NCI-H460 (cell line): Measurements from ENCODE around the gene NRSN2. TPM values are rescaled to one million over a fixed set of nuclear protein-coding genes. Genes with fewer than 3 reads are reported as not detected.

Experiments
- DNase-seq: peaks from one replicate; pipeline ENCODE4 v3.0.0-alpha.2; 2016; ENCODE audit warnings: low read depth; ENCODE audit errors: extremely low read depth
- polyA plus RNA-seq: library from polyadenylated mRNA; depleted of rRNA; stranded (reverse); fragments of >200 nt; gene quantifications from 2 replicates; pipeline ENCODE4 v1.2.3, GENCODE V29; 2014; cell fraction: nucleus; rRNA removed
- total RNA-seq: library from RNA; depleted of rRNA; stranded (reverse); fragments of >200 nt; shearing (Covaris generic); gene quantifications from 2 replicates; pipeline ENCODE4 v1.2.3, GENCODE V29; 2014; rRNA removed

The NRSN2 gene, protein sequence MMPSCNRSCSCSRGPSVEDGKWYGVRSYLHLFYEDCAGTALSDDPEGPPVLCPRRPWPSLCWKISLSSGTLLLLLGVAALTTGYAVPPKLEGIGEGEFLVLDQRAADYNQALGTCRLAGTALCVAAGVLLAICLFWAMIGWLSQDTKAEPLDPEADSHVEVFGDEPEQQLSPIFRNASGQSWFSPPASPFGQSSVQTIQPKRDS
- total RNA-seq, result 16.3 and 26.4 TPM in 2 replicates
- polyA plus RNA-seq, result 21.1 and 38.7 TPM in 2 replicates

DNA sequence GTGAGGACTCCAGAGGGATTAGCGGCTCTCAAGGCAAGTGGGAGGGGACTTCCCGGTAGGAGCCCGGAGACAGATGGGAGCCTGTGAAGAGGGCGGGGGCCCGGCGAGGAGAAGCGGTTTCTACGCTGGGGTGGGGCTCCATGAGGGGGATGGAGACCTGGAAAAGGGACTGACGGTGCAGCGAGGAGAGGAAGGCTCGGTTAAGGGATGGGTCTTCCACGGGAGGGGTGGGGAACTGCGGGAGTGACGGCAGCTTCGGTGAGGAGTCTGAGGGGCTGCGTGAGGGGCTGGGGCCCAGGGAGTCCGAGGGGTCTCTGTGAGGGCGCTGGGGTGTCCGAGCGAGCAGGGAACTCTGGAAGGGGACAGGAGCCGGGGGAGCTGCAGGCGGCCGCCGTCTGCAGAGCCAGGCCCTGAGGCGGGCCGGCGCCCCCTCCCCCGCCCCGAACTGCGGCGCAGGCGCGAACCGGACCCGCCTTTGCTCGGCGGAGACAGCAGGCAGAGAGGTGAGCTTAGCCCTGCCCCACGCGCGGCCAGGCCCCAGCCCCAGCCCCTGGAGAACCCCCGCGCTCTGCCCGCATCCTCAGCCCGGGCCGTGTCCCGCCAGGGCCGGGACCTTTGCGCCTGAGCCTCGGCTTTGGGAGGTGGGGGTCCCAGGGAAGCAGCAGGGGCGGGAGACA, at the start of gene NRSN2:
TSS of gene NRSN2 (plus strand) at position 472 of the 677 bp plus-strand sequence. CDS start 2,533 bp downstream, outside the sequence.
- DNase-seq, result no peak

DNA sequence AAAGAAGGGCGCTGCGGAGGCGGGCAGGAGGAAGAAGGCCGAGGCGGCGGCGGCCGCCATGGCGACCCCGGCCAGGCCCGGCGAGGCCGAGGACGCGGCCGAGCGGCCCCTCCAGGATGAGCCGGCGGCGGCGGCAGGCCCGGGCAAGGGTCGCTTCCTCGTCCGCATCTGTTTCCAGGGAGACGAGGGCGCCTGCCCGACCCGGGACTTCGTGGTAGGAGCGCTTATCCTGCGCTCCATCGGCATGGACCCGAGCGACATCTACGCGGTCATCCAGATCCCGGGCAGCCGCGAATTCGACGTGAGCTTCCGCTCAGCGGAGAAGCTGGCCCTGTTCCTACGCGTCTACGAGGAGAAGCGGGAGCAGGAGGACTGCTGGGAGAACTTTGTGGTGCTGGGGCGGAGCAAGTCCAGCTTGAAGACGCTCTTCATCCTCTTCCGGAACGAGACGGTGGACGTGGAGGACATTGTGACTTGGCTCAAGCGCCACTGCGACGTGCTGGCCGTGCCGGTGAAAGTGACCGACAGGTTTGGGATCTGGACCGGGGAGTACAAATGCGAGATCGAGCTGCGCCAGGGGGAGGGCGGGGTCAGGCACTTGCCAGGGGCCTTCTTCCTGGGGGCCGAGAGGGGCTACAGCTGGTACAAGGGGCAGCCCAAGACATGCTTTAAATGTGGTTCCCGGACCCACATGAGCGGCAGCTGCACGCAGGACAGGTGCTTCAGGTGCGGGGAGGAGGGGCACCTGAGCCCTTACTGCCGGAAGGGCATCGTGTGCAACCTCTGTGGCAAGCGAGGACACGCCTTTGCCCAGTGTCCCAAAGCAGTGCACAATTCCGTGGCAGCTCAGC, 48.8 kb upstream of the NRSN2 start:
- DNase-seq, result peak; percentile 34

DNA sequence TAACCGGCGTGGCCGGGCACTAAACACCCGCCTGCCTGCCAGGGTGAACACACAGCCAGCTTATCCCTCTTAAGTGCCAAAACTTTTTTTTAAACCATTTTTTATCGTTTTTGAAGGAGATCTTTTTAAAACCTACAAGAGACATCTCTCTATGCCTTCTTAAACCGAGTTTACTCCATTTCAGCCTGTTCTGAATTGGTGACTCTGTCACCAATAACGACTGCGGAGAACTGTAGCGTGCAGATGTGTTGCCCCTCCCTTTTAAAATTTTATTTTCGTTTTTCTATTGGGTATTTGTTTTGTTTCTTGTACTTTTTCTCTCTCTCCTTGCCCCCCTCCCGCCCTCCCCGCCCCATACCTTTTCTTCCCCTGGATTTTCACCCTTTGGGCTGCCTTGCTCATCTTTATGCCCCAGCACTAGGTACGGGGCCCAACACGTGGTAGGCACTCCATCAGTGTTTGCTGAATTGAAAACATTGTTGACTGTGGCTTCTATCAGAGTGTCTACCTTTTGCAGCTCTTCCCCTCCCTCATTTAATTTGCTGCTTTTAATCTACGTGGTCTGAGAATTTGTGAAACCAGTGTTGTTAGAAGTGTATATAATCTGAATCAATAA, 48.0 kb upstream of the NRSN2 start:
- no peak for DNase-seq

DNA sequence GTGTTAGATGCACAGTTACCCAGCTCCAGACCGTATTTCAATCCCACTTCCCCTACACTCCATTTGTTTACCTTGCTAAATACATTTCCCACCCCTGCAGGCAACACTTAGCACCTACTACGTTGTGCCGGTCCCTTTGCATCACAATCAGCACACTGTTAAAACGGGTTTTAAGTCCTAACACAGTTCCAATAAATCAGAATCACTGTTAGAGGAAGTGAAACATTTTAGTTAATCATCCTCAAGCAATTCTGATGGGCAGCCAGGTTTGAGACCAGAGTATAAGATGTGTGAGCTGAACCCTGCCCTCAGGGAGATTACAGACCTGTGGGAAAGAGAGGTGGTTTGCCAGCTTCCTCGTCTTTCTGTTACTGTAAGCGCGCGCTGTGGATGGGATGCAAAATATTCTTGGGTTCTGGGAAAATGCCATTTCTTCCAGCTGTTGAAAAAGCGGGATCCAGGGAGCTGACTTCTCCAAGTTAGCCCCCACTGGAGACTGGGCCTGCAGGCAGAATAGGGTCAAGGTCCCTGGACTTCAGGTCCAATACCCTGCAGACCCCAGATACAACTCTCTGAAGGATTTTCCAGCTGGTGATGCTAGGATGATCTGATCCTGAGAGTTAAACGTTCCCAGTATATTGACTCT, 46.4 kb upstream of the NRSN2 start:
- no peak for DNase-seq

DNA sequence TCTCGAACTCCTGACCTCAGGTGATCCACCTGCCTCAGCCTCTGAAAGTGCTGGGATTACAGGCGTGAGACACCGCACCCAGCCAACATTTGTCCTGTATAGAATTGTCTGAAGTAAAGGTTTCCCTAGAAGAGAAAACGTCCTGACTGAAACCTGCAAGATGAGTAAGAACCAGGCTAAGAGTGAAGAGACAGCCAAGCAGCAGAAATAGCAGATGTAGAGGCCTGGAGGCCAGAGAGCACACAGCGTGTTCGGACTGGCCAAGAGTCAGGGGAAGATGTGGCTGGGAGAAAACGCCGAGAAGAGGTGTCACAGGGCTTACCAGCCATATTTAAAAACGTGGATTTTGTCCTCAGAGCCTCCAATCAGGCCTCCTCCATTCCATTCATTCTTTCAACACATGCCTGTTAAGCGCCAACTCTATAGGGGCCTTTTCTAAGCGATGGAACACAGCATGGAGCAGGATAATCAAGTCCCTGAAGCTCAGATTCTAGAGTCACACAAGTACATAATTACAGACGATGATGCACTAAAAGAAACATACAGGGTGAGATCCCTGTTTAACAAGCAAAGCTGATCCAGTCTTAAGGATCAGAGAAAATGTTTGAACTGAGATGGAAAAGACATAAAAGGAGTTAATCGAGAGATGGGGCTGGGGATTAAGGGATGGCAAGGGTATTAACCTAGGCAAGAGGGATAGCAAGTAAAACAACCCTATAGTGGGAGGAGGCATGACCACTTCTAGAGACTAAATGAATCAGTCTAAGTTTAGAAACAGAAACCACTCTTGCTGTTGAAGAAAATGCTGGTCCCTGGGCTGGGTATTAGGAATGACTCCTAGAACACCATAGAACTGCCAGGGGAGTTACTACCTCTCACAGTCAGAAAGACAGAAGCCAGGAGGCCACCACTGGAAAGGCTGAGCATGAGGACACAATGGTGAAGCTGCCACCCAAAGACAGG, 44.7 kb upstream of the NRSN2 start:
- DNase-seq, result no peak

DNA sequence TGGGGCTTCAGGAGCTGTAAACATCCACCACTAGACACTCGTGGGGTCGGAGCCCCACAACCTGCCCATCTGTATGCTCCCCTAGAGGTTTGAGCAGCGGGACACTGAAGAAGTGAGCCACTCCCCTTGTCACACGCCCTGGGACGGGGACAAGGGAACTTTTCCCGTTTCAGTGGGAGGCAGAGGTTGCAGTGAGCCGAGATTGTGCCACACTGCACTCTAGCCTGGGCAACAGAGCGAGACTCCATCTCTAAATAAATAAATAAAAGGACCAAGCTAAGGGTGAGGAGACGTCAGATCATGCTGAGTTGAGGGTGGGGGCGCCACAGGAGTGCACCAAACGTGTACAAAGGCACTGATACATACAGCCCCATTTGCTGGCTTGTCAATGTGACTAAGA, 41.2 kb upstream of the NRSN2 start:
- no peak for DNase-seq

DNA sequence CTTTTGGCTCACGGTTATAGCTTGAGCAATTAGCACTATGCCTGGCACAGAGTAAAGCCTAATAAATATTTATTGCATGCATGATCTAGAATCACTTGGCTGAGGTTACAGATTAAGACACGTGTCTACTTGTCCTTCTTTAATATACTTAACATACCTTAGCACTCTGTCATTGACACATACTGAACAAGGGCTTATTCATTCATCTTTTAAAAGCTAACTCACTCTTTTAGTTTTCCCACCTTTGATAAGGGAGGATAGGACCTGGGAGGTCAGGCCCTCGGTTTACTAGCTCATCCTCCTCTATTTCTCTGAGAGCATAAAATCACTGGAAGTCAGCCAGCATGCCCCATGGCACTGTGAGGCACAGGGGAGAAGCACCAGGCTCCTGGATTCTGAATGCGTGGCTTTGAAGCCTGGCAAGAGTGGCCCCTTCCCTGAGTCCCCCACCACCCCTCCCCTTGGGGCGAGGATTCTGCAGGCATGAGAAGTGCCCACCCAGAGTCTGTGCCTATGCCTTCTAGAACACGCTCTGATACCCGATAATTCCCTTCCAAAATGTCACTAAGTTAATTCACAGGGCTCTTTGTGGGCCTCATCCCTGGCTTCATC, 38.4 kb upstream of the NRSN2 start:
- no peak for DNase-seq

DNA sequence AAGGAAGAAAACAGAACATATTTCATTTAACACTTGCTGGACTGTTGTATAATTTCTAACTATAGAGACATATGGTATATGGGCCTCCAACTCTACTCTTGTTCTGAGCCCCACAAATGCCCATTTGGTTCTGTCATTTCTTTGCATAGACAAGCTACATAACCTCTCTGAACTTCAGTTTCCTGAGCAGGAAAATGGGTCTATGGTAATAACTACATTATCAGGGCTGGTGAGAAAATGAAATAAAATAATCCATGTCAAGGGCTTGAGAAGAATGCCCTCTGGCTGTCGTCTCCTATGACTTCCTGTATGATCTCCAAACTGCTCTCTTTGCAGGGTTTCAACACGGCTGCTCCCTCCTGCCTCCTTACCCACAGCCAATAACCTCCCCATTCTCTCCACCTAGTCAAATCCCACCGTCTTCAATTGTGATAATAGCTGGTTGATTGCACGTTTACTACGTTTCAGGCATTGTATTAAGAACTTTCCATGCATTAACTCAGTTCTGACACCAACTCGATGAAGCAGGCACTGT, 37.5 kb upstream of the NRSN2 start:
- DNase-seq, result no peak

DNA sequence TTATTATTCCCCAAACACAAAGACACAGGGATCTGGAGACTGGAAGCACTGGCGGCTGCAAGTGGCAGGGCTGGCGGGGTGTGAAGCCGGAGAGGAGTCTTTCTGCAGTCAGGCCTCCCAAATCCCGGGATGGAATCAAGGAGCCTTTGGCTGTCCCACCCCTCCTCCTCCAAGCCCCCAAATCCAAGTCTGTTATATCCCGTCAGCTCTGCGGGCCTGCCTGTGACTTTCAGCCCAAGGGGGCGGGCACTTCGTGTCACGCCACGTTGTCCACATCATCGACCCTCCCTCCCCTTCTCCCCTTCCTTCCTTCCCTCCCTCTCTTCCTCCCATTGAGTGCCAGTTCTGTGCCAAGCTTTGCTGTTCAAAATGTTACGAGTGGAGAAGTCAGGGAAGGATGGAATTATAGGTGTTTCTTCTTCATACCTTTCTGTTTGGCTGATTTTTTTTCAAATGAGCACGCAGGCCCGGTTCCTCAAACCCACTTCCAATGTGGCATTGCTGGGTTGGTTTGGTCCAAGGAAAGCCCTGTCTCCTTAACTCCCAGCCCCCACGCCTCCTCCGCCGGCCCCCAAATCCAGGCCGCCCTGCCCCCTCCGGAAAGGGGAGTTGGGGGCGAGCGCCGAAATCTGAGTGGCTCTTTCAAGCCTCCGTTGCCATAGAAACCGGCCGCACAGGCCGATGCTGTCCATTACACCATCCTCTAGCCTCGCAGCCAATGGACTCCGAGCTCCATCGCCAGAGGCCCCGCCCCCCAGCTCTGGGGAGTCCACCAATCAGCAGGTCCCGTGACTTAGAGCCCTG, 36.9 kb upstream of the NRSN2 start:
- DNase-seq, result no peak

DNA sequence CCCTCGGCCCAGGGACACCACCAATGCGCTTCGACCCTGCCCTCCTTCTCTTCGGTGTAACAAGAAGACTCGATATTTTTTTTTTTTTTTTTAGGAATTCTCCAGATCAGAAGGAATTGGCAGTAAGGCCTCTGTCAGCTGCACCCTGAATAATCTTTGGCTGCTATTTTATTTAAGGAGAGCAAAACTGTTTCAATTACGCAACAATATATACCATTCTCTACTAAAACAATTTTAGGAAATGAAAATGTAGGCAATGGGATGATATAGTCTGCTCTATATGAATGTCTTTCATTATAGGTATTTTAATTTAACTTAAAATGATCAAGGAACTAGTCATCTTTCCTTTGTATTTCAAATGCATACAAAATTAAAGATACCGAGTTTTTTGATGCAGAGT, 36.3 kb upstream of the NRSN2 start:
- no peak for DNase-seq

DNA sequence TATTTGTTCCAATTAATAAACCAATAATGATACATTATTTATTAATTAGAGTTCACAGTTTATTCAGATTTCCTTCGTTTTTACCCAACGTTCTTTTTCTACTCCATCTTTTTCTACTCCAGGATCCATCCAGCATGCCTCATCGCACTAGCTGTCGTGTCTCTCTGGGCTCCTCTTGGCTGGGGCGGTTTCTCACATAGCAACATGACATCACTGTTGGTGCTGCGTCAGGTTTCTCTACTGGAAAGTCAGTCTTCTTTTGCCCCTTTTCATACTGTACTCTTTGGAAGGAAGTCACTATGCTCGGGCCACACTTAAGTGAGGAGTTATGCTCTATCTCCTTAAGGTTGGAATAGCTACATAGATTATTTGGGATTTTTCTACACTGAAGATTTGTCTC, 35.3 kb upstream of the NRSN2 start:
- DNase-seq, result no peak

DNA sequence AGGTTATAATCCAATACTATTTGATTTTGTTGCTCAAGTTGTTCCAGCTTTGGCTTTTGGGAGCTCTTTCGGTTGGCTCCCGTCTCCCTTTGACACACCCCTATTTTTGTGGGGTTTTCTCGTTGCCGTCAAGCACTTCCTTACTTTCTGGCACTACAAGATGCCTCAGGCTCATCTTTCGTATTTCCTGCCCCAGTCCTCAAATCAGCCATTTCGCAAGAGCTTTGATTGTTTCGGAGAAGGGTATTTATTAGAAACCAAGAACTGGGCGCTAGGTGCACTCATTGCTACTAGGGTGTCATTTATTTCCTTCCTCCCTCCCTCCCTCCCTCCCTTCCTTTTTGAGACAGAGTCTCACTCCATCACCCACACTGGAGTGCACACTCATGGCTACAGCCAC, 34.8 kb upstream of the NRSN2 start:
- DNase-seq, result no peak

DNA sequence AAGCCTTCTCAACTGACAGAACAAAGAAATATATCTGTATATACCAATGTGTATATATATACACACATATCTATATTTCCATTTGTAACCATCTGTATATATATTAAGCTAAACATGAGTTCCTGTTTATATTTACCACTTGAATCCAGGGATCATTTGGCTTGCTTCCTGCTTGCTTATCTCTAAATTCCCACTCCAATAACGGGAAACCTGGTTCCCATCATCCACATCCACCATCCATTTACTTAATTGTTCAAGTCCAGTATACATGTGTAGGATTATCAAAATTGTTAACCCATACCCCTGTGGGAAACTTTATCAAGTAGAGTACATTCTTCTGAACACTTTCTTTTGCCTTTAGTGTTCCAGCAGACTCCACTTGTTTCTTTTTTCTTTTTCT, 34.0 kb upstream of the NRSN2 start:
- no peak for DNase-seq

DNA sequence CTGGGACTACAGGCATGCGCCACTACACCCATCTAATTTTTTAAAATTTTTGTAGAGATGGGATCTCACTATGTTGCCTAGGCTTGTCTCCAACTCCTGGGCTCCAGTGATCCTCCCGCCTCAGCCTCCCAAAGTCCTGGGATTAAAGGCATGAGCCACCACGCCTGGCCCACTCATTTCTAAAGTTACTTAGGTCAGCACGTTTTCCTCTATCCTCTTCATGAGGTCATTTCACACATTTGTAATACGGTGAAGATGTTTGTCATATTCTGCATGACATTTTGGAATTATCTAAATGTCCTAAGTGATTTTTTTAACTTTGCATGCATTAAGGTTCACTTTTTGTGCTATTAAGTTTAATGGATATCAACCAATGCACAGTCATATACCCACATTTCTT, 33.5 kb upstream of the NRSN2 start:
- no peak for DNase-seq

DNA sequence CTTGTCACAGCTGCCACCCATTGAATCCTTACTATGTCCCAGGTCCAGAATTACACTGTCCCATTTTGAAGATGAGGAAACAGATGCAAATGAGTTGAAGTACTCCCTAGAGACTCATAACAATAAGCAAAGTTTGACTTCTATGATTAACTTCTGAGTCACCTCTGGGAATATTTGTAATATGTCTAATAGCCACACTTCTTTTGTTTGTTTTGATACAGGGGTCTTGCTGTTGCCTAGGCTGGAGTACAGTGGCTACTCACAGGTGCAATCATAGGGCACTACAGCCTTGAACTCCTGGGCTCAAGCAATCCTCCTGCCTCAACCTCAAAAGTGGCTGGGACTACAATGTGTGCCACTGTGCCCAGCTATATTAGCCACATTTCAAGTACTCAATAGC, 33.0 kb upstream of the NRSN2 start:
- no peak for DNase-seq

DNA sequence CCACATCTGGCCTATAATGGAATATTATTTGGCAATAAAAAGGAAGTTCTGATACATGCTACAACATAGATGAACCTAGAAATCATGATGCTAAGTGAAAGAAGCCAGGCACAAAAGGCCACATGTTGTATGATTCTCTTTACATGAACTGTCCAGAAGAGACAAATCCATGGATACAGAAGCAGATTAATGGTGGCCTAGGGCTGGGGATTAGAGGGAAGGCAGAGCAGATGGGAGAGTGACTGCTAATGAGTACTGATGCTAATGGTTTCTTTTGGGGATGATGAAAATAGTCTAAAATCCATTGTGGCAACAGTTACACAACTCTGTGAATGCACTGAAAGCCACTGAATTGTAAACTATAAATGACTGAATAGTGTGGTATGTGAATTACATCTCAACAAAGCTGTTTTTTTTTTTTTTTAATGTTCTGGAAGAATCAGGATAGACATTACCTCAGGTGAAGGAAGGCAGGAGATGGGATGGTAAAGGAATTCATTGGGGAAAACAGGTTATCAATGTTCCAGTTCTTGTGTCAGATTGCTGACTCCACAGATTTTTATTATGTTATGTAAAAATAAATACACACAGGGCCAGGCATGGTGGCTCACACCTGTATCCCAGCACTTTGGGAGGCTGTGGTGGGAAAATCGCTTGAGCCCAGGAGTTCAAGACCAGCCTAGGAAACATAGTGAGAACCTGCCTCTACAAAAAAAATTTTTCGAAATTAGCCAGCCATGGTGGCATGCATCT, 30.4 kb upstream of the NRSN2 start:
- DNase-seq, result no peak
